Measurements from ENCODE around the gene PLPP1.

PLPP1 gene

DNA sequence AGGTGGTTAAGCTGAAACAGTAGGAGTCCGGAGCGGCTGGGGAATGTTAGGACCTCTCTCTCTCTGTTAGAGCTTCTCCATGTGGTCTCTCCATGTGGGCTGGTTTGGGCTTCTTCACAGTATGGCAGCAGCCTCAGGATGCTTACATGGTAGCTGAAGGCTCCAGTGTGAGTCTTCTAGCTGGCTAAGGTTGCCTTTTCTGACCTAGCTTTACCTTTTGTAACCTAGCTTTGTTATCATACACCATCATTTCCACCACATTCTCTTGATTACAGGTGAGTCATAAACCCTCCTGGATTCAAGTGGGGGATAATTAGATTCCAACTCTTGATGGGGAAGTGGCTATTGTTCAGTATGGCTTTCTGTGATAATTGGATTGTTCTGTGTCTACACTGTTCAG is 128.5 kb downstream of the PLPP1 start:
- H3K4me1 ChIP-seq (ENCODE audit: low read length): peaks cover 16% of the 10 kb centered on the region
- no peak overlapping the region for H3K27ac ChIP-seq (ENCODE audit: low read length)
- no peaks in the 10 kb centered on the region for H3K9me3 ChIP-seq (ENCODE audit: insufficient read depth, low read length)
- no peak overlapping the region for H3K9ac ChIP-seq (ENCODE audit: low read length)
- TF ChIP-seq, protein P1, sequence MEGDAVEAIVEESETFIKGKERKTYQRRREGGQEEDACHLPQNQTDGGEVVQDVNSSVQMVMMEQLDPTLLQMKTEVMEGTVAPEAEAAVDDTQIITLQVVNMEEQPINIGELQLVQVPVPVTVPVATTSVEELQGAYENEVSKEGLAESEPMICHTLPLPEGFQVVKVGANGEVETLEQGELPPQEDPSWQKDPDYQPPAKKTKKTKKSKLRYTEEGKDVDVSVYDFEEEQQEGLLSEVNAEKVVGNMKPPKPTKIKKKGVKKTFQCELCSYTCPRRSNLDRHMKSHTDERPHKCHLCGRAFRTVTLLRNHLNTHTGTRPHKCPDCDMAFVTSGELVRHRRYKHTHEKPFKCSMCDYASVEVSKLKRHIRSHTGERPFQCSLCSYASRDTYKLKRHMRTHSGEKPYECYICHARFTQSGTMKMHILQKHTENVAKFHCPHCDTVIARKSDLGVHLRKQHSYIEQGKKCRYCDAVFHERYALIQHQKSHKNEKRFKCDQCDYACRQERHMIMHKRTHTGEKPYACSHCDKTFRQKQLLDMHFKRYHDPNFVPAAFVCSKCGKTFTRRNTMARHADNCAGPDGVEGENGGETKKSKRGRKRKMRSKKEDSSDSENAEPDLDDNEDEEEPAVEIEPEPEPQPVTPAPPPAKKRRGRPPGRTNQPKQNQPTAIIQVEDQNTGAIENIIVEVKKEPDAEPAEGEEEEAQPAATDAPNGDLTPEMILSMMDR (IDR thresholded peaks at IDR 0.05; ENCODE audit: low read depth, low read length): no peak
- TF ChIP-seq EZH2phosphoT487 (IDR thresholded peaks at IDR 0.05; ENCODE audit: low read depth): no peak
- no peak overlapping the region for H3K4me2 ChIP-seq (ENCODE audit: low read length)
- H4K20me1 ChIP-seq (ENCODE audit: insufficient read depth, low read length): peaks cover 3% of the 10 kb centered on the region; the same call in 1 of the 2 replicates
- H3K4me3 ChIP-seq (ENCODE audit: low read length): no peak overlapping the region
- H2AFZ ChIP-seq (ENCODE audit: low read depth, low read length): no peak overlapping the region
- H3K27me3 ChIP-seq (ENCODE audit: low read depth, low read length): no peaks in the 10 kb centered on the region
- peaks cover 17% of the 10 kb centered on the region for H3K36me3 ChIP-seq (replicated peaks; ENCODE audit: low read depth, low read length)
- H3K79me2 ChIP-seq (ENCODE audit: low read length): no peaks in the 10 kb centered on the region

DNA sequence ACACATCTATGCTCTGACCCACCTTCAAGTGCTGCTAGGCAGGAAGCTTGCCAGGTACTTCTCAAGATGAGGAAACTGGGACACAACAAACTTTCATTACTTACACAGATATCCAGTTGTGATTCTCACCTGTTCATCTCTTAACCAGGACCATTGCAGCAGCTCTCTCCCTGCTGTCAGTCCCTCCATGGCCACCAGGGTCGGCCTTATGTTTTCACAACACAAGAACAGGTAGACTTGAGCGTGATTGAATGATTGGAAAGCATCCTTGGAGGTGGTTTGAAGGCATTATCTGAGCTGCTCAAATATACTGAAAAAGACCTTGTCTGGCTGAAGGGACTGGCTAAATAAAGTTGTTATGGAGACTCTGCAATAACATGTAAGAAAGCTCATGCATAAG is 132.6 kb downstream of the PLPP1 start:
- no peaks in the 10 kb centered on the region for H4K20me1 ChIP-seq (ENCODE audit: insufficient read depth, low read length)
- no peaks in the 10 kb centered on the region for H3K79me2 ChIP-seq (ENCODE audit: low read length)
- no peak overlapping the region for H3K27ac ChIP-seq (ENCODE audit: low read length)
- peaks cover 30% of the 10 kb centered on the region for H3K36me3 ChIP-seq (replicated peaks; ENCODE audit: low read depth, low read length)
- 0 out of 2 replicates have a peak, but pooled peaks cover 3% of the 10 kb centered on the region for H3K4me1 ChIP-seq (ENCODE audit: low read length)
- no peak overlapping the region for H3K4me2 ChIP-seq (ENCODE audit: low read length)
- H3K4me3 ChIP-seq (ENCODE audit: low read length): no peak overlapping the region
- no peaks in the 10 kb centered on the region for H3K27me3 ChIP-seq (ENCODE audit: low read depth, low read length)
- no peak for TF ChIP-seq EZH2phosphoT487 (IDR thresholded peaks at IDR 0.05; ENCODE audit: low read depth)
- TF ChIP-seq, protein P1 (IDR thresholded peaks at IDR 0.05; ENCODE audit: low read depth, low read length): peak; percentile 17
- no peak overlapping the region for H2AFZ ChIP-seq (ENCODE audit: low read depth, low read length)
- no peak overlapping the region for H3K9ac ChIP-seq (ENCODE audit: low read length)
- no peaks in the 10 kb centered on the region for H3K9me3 ChIP-seq (ENCODE audit: insufficient read depth, low read length)

DNA sequence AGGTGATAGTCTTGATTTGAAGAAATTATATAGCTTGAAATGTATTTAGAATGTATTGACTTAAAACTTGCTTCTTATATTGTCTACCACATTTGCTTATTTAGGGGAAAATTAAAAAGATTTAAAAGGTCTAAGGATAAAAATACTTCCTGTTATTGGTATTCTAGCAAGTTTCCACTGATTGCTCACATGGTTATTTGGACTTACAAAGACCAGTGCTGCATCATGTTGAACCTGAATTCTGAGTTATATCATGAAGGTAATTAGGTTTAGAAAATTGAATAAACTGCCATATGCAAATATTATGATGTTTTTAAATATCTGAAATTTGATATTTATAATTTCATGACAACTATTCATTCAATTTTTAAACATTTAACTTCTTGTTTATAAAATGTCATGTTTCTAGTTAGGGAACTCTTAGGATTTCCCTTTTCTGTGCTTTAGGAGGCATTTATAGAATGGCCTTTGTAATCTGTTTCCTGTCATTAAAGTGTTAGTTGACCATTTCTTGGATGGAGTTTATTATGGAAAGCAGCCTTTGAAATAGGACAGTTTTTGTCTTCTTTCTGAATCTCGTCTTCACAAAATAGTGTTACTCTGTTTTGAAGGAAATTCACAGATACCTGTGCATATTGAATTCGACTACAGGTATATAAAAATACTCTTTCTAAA is 141.1 kb downstream of the PLPP1 start:
- H3K79me2 ChIP-seq (ENCODE audit: low read length): no peaks in the 10 kb centered on the region
- no peak overlapping the region for H3K4me3 ChIP-seq (ENCODE audit: low read length)
- no peak overlapping the region for H3K4me2 ChIP-seq (ENCODE audit: low read length)
- H3K4me1 ChIP-seq (ENCODE audit: low read length): no peaks in the 10 kb centered on the region
- no peak overlapping the region for H2AFZ ChIP-seq (ENCODE audit: low read depth, low read length)
- H3K9me3 ChIP-seq (ENCODE audit: insufficient read depth, low read length): no peaks in the 10 kb centered on the region
- H3K27me3 ChIP-seq (ENCODE audit: low read depth, low read length): no peaks in the 10 kb centered on the region
- H3K9ac ChIP-seq (ENCODE audit: low read length): no peak overlapping the region
- H3K27ac ChIP-seq (ENCODE audit: low read length): no peak overlapping the region
- H4K20me1 ChIP-seq (ENCODE audit: insufficient read depth, low read length): no peaks in the 10 kb centered on the region
- H3K36me3 ChIP-seq (replicated peaks; ENCODE audit: low read depth, low read length): peaks cover 11% of the 10 kb centered on the region
- TF ChIP-seq, protein P1 (IDR thresholded peaks at IDR 0.05; ENCODE audit: low read depth, low read length): no peak
- TF ChIP-seq EZH2phosphoT487 (IDR thresholded peaks at IDR 0.05; ENCODE audit: low read depth): no peak

DNA sequence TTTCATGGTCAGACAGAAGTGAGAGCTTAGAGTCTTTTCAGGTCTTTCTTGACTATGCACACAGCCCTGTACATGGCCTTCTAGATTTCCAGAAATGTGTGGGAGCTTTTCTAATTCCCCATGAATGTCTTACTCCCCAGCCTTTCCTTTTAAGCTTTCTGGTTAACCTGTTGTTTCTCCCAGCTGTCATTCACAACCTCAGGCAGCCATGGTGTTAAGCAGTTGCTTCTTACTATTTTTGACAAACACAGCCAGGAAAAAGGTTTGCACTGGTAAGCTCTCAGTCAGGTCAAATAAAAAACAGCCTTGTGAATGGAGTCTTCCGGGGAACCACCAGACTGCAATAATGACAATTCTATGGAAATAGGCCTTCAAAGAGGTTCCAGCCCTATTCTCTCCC is 142.1 kb downstream of the PLPP1 start:
- Histone ChIP-seq H3K4me2 (ENCODE audit: low read length) (no peak overlapping the region), H3K79me2 (ENCODE audit: low read length) (no peaks in the 10 kb centered on the region), H3K4me1 (ENCODE audit: low read length) (no peaks in the 10 kb centered on the region), H3K9ac (ENCODE audit: low read length) (no peak overlapping the region), H3K27me3 (ENCODE audit: low read depth, low read length) (no peaks in the 10 kb centered on the region), H4K20me1 (ENCODE audit: insufficient read depth, low read length) (no peaks in the 10 kb centered on the region), H3K4me3 (ENCODE audit: low read length) (no peak overlapping the region), H3K36me3 (replicated peaks; ENCODE audit: low read depth, low read length) (peaks cover 19% of the 10 kb centered on the region), H3K27ac (ENCODE audit: low read length) (no peak overlapping the region), H2AFZ (ENCODE audit: low read depth, low read length) (no peak overlapping the region), H3K9me3 (ENCODE audit: insufficient read depth, low read length) (no peaks in the 10 kb centered on the region)
- TF ChIP-seq, protein P1 (IDR thresholded peaks at IDR 0.05; ENCODE audit: low read depth, low read length): no peak
- no peak for TF ChIP-seq EZH2phosphoT487 (IDR thresholded peaks at IDR 0.05; ENCODE audit: low read depth)

All from OCI-LY3 (cell line).